ENCODE measurements around the gene ST3GAL6. TPM values are rescaled to one million over a fixed set of nuclear protein-coding genes. Genes with fewer than 3 reads are reported as not detected.
A peak's percentile ranks its signal among the peaks of the same experiment; 100 is the strongest.

The ST3GAL6 gene
- total and polyA plus RNA-seq, 2 donors (not counting 3 experiments of a cell fraction or from before 2014, with no cell fraction given), result 13.2 to 35.9 TPM

GRCh38 chr3:98811048-98811447 lies 47.9 kb downstream of the ST3GAL6 start:
- Histone ChIP-seq H3K4me3 (replicated peaks in 1 of 3; ENCODE audit: insufficient read depth in 1 of 3, low read depth in 1 of 3, low read length in 3 of 3) (no peak overlapping the region), H3K27ac (ENCODE audit: insufficient read depth, low read depth, low read length) (no peak overlapping the region), H3K9me3 (replicated peaks; ENCODE audit: control insufficient read depth, insufficient read depth, low read length) (no peaks in the 10 kb centered on the region), H3K4me1 (ENCODE audit: control insufficient read depth, extremely low read depth, insufficient read depth, low read length) (peaks cover 11% of the 10 kb centered on the region), H3K36me3 (ENCODE audit: control insufficient read depth in 2 of 2, extremely low read depth in 1 of 2, insufficient read depth in 2 of 2, low read length in 2 of 2) (peaks cover 5 to 23% of the 10 kb centered on the region in 2 experiments), H2AFZ (ENCODE audit: low read depth, low read length) (no peak overlapping the region), H3K79me2 (ENCODE audit: control insufficient read depth, insufficient read depth, low read length) (no peaks in the 10 kb centered on the region), H3K9me1 (replicated peaks; ENCODE audit: control insufficient read depth, extremely low read depth, insufficient read depth, low read length) (no peaks in the 10 kb centered on the region), H4K20me1 (replicated peaks; ENCODE audit: control insufficient read depth, extremely low read depth, insufficient read depth, low read length) (no peaks in the 10 kb centered on the region), H3K9ac (replicated peaks; ENCODE audit: extremely low read depth, insufficient read depth, low read length) (no peak overlapping the region), H3K4me2 (ENCODE audit: insufficient read depth, low read length) (no peak overlapping the region), H3K27me3 (ENCODE audit: control insufficient read depth in 2 of 2, insufficient read depth in 2 of 2, low read length in 2 of 2) (no peaks in the 10 kb centered on the region)
- FAIRE-seq, result no peak
- DNase-seq (ENCODE audit: low read depth, low spot score), result peak; percentile 51
- no TSS peak for BruUV-seq (replicated peaks)
- intact Hi-C loops (cut with micrococcal nuclease) (no loop called here), dilution Hi-C loops (cut with MboI; ENCODE audit: extremely low pct_ligation_motif_present, low sequenced_read_pairs) (loop anchor here (25.0 kb wide), 1 partner anchor 199 kb away; no protein-coding TSS in a partner anchor)
- CTCF ChIA-PET, result interaction anchor here (3.3 to 7.3 kb wide), 2 partner anchors 209 to 214 kb away, joined by 18 to 202 read pairs; no protein-coding TSS in a partner anchor
- POLR2A ChIA-PET, result no interaction called here
- TF ChIP-seq EZH2 (IDR thresholded peaks at IDR 0.05; ENCODE audit: borderline replicate concordance, low read depth, low read length, severe bottlenecking) (no peak), POLR2A (IDR thresholded peaks at IDR 0.05; ENCODE audit: low read depth, low read length) (no peak), FOS (IDR thresholded peaks at IDR 0.05; ENCODE audit: borderline replicate concordance, insufficient read depth, low read length) (no peak), GATA2 (IDR thresholded peaks at IDR 0.05; ENCODE audit: insufficient read depth, insufficient read length, low read depth, low read length) (no peak), POLR2AphosphoS5 (IDR thresholded peaks at IDR 0.05; ENCODE audit: insufficient read depth, low read depth, low read length) (no peak), MYC (IDR thresholded peaks at IDR 0.05; ENCODE audit: low read depth, low read length) (no peak), JUN (IDR thresholded peaks at IDR 0.05; ENCODE audit: borderline replicate concordance, insufficient read depth, insufficient read length, low read depth) (no peak)

GRCh38 chr3:98812851-98813374 lies 49.8 kb downstream of the ST3GAL6 start:
- peak; percentile 64 for DNase-seq (ENCODE audit: low read depth, low spot score)
- Histone ChIP-seq H3K9me3 (replicated peaks; ENCODE audit: control insufficient read depth, insufficient read depth, low read length) (no peaks in the 10 kb centered on the region), H3K36me3 (ENCODE audit: control insufficient read depth in 2 of 2, extremely low read depth in 1 of 2, insufficient read depth in 2 of 2, low read length in 2 of 2) (peaks cover 2 to 21% of the 10 kb centered on the region in 2 experiments), H3K27ac (ENCODE audit: insufficient read depth, low read depth, low read length) (no peak overlapping the region), H3K9ac (replicated peaks; ENCODE audit: extremely low read depth, insufficient read depth, low read length) (no peak overlapping the region), H3K4me3 (replicated peaks in 1 of 3; ENCODE audit: insufficient read depth in 1 of 3, low read depth in 1 of 3, low read length in 3 of 3) (no peak overlapping the region), H3K4me2 (ENCODE audit: insufficient read depth, low read length) (no peak overlapping the region), H4K20me1 (replicated peaks; ENCODE audit: control insufficient read depth, extremely low read depth, insufficient read depth, low read length) (no peaks in the 10 kb centered on the region), H3K79me2 (ENCODE audit: control insufficient read depth, insufficient read depth, low read length) (no peaks in the 10 kb centered on the region), H2AFZ (ENCODE audit: low read depth, low read length) (no peak overlapping the region), H3K9me1 (replicated peaks; ENCODE audit: control insufficient read depth, extremely low read depth, insufficient read depth, low read length) (no peaks in the 10 kb centered on the region), H3K27me3 (ENCODE audit: control insufficient read depth in 2 of 2, insufficient read depth in 2 of 2, low read length in 2 of 2) (no peaks in the 10 kb centered on the region), H3K4me1 (ENCODE audit: control insufficient read depth, extremely low read depth, insufficient read depth, low read length) (peaks cover 8% of the 10 kb centered on the region)
- intact Hi-C loops (cut with micrococcal nuclease) (loop anchor here (1.0 kb wide), 1 partner anchor 211 kb away; no protein-coding TSS in a partner anchor), dilution Hi-C loops (cut with MboI; ENCODE audit: extremely low pct_ligation_motif_present, low sequenced_read_pairs) (loop anchor here (25.0 kb wide), 1 partner anchor 201 kb away; no protein-coding TSS in a partner anchor)
- ChIA-PET CTCF (interaction anchor here (0.6 to 7.5 kb wide), 13 partner anchors 15 to 225 kb away, joined by 3 to 361 read pairs (median 6); partner anchors contain the start of gene CPOX), POLR2A (no interaction called here)
- TF ChIP-seq POLR2A (IDR thresholded peaks at IDR 0.05; ENCODE audit: low read depth, low read length), result no peak
- TF ChIP-seq, protein P1, sequence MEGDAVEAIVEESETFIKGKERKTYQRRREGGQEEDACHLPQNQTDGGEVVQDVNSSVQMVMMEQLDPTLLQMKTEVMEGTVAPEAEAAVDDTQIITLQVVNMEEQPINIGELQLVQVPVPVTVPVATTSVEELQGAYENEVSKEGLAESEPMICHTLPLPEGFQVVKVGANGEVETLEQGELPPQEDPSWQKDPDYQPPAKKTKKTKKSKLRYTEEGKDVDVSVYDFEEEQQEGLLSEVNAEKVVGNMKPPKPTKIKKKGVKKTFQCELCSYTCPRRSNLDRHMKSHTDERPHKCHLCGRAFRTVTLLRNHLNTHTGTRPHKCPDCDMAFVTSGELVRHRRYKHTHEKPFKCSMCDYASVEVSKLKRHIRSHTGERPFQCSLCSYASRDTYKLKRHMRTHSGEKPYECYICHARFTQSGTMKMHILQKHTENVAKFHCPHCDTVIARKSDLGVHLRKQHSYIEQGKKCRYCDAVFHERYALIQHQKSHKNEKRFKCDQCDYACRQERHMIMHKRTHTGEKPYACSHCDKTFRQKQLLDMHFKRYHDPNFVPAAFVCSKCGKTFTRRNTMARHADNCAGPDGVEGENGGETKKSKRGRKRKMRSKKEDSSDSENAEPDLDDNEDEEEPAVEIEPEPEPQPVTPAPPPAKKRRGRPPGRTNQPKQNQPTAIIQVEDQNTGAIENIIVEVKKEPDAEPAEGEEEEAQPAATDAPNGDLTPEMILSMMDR (IDR thresholded peaks at IDR 0.05; ENCODE audit: extremely low read depth in 1 of 2, insufficient read depth in 1 of 2, low read depth in 1 of 2, low read length in 2 of 2), result peak; percentile 28 to 35
- no TSS peak for BruUV-seq (replicated peaks)
- peak; percentile 8 for FAIRE-seq

All from endothelial cell of umbilical vein (primary cell).